Adrenal gland (tissue), 12 donors: Measurements from ENCODE around the gene STARD13. TPM values are rescaled to one million over a fixed set of nuclear protein-coding genes. Genes with fewer than 3 reads are reported as not detected.
A peak's percentile ranks its signal among the peaks of the same experiment; 100 is the strongest.

Experiments
- DNase-seq, 7 donors: peaks; one replicate each; pipeline ENCODE4 v3.0.0-alpha.2; 2019 to 2020
- H3K27ac ChIP-seq, 5 donors: fragments of 200-600 bp; sonication (generic) in 4 of 5; 1 replicate in 3 of 5; 2 replicates in 2 of 5; pipeline versions ENCODE4 v1.5.1 to v1.8.0; 2016 to 2020; ENCODE audit warnings: mild to moderate bottlenecking in 1 of 5
- H3K27me3 ChIP-seq: fragments of 200-600 bp; 2 replicates; pipeline ENCODE4 v1.8.0; 2021
- H3K36me3 ChIP-seq, 2 donors: fragments of 200-600 bp; replicated peaks in 1 of 2; 1 replicate in 1 of 2; 2 replicates in 1 of 2; pipeline versions ENCODE4 v1.5.1 to v1.8.0; 2018 to 2022
- H3K4me1 ChIP-seq, 2 donors: fragments of 200-600 bp; replicated peaks in 1 of 2; 1 replicate in 1 of 2; 2 replicates in 1 of 2; pipeline versions ENCODE4 v1.5.1 to v1.8.0; 2018 to 2021
- H3K4me3 ChIP-seq, 4 donors: fragments of 200-600 bp; sonication (generic) in 3 of 4; one replicate each; pipeline ENCODE4 v1.5.1; 2016 to 2018
- H3K9me3 ChIP-seq, 3 donors: fragments of 200-600 bp; sonication (generic) in 1 of 3; replicated peaks in 1 of 3; 1 replicate in 2 of 3; 2 replicates in 1 of 3; pipeline versions ENCODE4 v1.5.1 to v1.8.0; 2016 to 2021
- POLR2A ChIP-seq, 2 donors: fragments of 450-650 bp; IDR thresholded peaks; one replicate each; pipeline ENCODE4 v1.6.1; 2017; ENCODE audit warnings: antibody characterized with exemption in 2 of 2, mild to moderate bottlenecking in 2 of 2, moderate library complexity in 1 of 2
- WGBS, 4 donors: extraction: QIAGEN DNeasy Blood & Tissue Kit in 2 of 4; methylation state at CpG; one replicate each; pipeline versions ENCODE4 v1.1.5 to v1.1.7; 2013 to 2017; 5-methylcytosine and 5-hydroxymethylcytosine counted together
- intact Hi-C, 2 donors: fragments of 100-400 bp; cut with DNase I; formaldehyde crosslinking; loops; one replicate each; pipeline versions ENCODE4 v1.14.1 to v1.15.0; 2022 to 2023
- polyA plus RNA-seq, 3 donors: library from polyadenylated mRNA; stranded (reverse); fragments of 200-250 nt in 2 of 3; fragments of 350-450 nt in 1 of 3; fragmentation: Illumina TruSeq in 1 of 3; extraction: RNeasy Lipid Tissue Mini Kit (QIAGEN cat#74804) in 1 of 3; gene quantifications; one replicate each; pipeline ENCODE4 v1.2.3, GENCODE V29; 2013 to 2014
- total RNA-seq, 9 donors: library from RNA; depleted of rRNA in 4 of 9; stranded (reverse); fragments of >200 nt in 4 of 9; fragments of 120-200 nt in 1 of 9; fragmentation: NEBNext Ultra II Directional in 1 of 9; extraction: Animal tissue kit (Norgen Biotek cat#: 25700) in 1 of 9; gene quantifications; one replicate each; pipeline versions ENCODE4 v1.1.0 to v1.2.4, GENCODE V29; 2013 to 2023
- TF ChIP-seq, protein P1 (sequence below), 6 experiments: fragments of 450-650 bp in 4 of 6; fragments of 200-600 bp in 2 of 6; sonication (generic) in 1 of 6; IDR thresholded peaks; 1 replicate in 5 of 6; 2 replicates in 1 of 6; pipeline versions ENCODE4 v1.5.1 to v1.8.0; 2016 to 2021; ENCODE audit warnings: antibody characterized with exemption in 6 of 6, mild to moderate bottlenecking in 2 of 6, moderate library complexity in 1 of 6
- donor health status: healthy with polysubstance abuse.
- donor health status: Bipolar disorder and iron deficiency.
- donor health status: DM: yes; HTN: yes; CAD: no.
- donor health status: DM: no; HTN: no; CAD: no.
- donor health status: DM: no; HTN: no; CAD: no.
- donor health status: DM: yes; HTN: yes; CAD: no.

STARD13 gene
- total and polyA plus RNA-seq, 12 donors, result 10.5 to 79.8 (median 33.6) TPM

DNA sequence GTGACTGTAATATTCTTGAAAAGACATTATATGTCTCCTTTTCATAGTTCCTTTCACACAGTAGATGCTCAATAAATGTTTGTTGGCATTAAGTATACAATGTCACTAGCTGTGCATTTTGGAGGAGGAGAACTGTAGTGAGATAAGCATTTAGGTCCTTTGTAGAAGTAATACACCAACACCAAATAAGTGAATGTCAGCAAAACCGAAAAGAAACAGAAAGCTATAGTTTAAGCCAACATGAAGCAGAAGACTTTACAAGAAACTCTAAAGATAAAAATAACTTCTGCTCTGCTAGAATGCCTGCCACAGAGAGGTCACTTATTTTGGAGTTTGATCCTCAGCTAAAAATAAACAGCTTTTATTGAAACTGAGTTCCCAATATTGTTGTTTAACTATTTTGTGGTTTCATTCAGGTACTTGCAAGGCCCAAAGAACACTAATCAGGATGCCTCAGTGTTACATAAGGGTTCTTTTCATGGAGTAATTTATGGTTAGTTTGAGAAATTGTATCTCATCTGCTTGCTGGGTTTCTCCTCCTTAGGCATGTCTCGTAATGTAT is 86.2 kb downstream of the STARD13 start:
- Histone ChIP-seq H3K4me1 (peaks cover 15 to 51% of the 10 kb centered on the region in 2 donors), H3K36me3 (no peaks in the 10 kb centered on the region), H3K9me3 (no peaks in the 10 kb centered on the region), H3K27me3 (no peaks in the 10 kb centered on the region), H3K4me3 (no peak overlapping the region), H3K27ac (peak overlapping the region in 1 of 5 donors; percentile 1)
- WGBS, 4 donors, result 76 to 84% (median 79%) methylated on average over 2 of the region's 2 CpGs
- intact Hi-C loops, result no loop called here
- no peak for DNase-seq
- no peak for TF ChIP-seq POLR2A (IDR thresholded peaks at IDR 0.05)
- TF ChIP-seq, protein P1, sequence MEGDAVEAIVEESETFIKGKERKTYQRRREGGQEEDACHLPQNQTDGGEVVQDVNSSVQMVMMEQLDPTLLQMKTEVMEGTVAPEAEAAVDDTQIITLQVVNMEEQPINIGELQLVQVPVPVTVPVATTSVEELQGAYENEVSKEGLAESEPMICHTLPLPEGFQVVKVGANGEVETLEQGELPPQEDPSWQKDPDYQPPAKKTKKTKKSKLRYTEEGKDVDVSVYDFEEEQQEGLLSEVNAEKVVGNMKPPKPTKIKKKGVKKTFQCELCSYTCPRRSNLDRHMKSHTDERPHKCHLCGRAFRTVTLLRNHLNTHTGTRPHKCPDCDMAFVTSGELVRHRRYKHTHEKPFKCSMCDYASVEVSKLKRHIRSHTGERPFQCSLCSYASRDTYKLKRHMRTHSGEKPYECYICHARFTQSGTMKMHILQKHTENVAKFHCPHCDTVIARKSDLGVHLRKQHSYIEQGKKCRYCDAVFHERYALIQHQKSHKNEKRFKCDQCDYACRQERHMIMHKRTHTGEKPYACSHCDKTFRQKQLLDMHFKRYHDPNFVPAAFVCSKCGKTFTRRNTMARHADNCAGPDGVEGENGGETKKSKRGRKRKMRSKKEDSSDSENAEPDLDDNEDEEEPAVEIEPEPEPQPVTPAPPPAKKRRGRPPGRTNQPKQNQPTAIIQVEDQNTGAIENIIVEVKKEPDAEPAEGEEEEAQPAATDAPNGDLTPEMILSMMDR (IDR thresholded peaks at IDR 0.05), result no peak

DNA sequence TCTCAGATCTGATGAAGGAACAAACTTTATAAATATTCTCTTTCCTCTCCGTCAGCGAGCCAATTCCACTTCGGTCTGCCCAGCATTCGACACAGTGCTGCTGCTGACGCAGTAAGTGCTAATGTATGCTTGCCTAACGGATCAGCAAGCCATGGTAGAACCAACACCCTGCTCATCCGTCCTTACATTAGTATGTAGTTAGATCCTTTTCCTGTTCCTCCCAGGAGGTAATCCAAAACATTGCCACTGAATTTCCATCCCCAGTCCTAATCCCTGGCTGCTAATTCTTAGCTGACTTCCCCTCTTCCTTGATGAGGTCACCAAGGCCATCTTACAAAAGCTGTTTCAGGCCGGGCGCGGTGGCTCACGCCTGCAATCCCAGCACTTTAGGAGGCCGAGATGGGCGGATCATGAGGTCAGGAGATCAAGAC is 88.0 kb downstream of the STARD13 start:
- intact Hi-C loops, result no loop called here
- H3K4me1 ChIP-seq, result peaks cover 23 to 54% of the 10 kb centered on the region in 2 donors
- no peak overlapping the region for H3K4me3 ChIP-seq
- no peak for TF ChIP-seq POLR2A (IDR thresholded peaks at IDR 0.05)
- TF ChIP-seq, protein P1 (IDR thresholded peaks at IDR 0.05), result no peak
- no peak for DNase-seq
- 79 to 85% (median 83%) methylated on average over 11 to 13 of the region's 13 CpGs for WGBS, 4 donors
- H3K36me3 ChIP-seq, result no peaks in the 10 kb centered on the region
- no peak overlapping the region for H3K27ac ChIP-seq
- H3K27me3 ChIP-seq, result no peaks in the 10 kb centered on the region
- H3K9me3 ChIP-seq, result no peaks in the 10 kb centered on the region

DNA sequence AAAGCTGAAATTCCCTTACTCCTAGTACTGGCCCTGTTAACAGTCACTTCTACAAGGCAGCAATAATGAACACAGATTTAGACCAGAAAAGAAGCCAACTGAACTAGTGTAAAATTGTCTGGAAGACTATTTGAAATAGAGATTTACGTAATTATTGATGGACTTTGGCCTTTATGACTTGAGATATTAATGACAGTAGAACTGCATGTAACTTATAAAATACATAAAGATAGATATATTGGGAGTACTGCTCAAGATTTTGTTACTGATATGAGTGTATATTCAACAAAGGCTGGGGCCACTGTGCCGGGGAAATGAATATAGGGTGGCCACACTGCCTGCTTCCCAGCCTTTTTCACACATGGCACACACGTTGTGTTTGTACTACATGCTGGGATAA is 88.8 kb downstream of the STARD13 start:
- Histone ChIP-seq H3K9me3 (no peaks in the 10 kb centered on the region), H3K27ac (peak overlapping the region in 1 of 5 donors; percentile 10), H3K4me3 (no peak overlapping the region), H3K36me3 (no peaks in the 10 kb centered on the region), H3K27me3 (no peaks in the 10 kb centered on the region), H3K4me1 (peaks cover 23 to 58% of the 10 kb centered on the region in 2 donors)
- intact Hi-C loops, result no loop called here
- WGBS, 4 donors, result 95 to 100% (median 98%) methylated on average over 3 of the region's 3 CpGs
- TF ChIP-seq, protein P1 (IDR thresholded peaks at IDR 0.05), result no peak
- TF ChIP-seq POLR2A (IDR thresholded peaks at IDR 0.05), result no peak
- no peak for DNase-seq

DNA sequence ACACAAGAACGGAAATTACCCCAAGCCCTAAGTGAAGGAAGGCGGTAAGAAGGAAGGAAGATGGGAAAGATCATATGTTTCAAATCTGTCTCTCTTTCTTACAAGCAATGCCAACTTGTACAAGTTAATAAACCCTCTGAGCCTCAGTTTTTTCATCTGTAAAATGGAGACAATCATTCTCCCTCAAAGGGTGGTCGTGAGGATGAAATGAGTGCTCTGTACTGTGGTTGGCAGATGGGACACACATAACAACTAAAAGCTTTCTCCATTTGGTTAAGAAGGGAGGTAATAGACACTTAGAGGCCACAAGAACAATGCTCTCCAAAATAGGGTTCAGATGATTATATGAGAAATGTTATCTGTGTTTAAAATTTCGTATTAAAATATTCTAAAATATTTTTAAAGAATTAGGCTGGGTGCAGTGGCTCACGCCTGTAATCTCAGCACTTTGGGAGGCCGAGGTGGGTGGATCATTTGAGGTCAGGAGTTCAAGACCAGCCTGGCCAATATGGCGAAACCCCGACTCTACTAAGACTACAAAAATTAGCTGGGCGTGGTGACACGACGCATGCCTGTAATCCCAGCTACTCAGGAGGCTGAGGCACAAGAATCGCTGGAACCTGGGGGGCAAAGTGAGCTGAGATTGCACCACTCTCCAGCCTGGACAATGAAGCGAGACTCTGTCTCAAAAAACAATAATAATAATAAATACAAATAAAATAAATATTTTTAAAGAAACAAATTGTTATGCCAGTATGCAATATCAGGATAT is 89.7 kb downstream of the STARD13 start:
- Histone ChIP-seq H3K27me3 (no peaks in the 10 kb centered on the region), H3K27ac (peak overlapping the region in 4 of 5 donors; percentile 4 to 72 (median 30)), H3K36me3 (no peaks in the 10 kb centered on the region), H3K4me3 (no peak overlapping the region), H3K4me1 (peaks cover 30 to 67% of the 10 kb centered on the region in 2 donors), H3K9me3 (no peaks in the 10 kb centered on the region)
- 83 to 91% (median 86%) methylated on average over 13 of the region's 13 CpGs for WGBS, 4 donors
- DNase-seq, result no peak
- intact Hi-C loops, result no loop called here
- TF ChIP-seq POLR2A (IDR thresholded peaks at IDR 0.05), result no peak
- TF ChIP-seq, protein P1 (IDR thresholded peaks at IDR 0.05), result no peak
